ENCODE measurements around the gene NLRC3.
A peak's percentile ranks its signal among the peaks of the same experiment; 100 is the strongest.
"Not testable (repeated sequence)": the region's sequence is repeated elsewhere in the genome, so short reads cannot be mapped to it uniquely, and the experiment has no call there.

NLRC3 gene

GRCh38 chr16:3577302-3577752, at the start of gene NLRC3:
NLRC3 (minus strand) TSS chr16:3577403; CDS start chr16:3565036, 12,367 bp downstream.
- H3K4me3 ChIP-seq (ENCODE audit: low read length), result peak within 1 kb of the TSS; percentile 72; the same call in 1 of the 2 replicates
- no peak for TF ChIP-seq ZNF274 (IDR thresholded peaks at IDR 0.05; ENCODE audit: low read depth, low read length)

DNA sequence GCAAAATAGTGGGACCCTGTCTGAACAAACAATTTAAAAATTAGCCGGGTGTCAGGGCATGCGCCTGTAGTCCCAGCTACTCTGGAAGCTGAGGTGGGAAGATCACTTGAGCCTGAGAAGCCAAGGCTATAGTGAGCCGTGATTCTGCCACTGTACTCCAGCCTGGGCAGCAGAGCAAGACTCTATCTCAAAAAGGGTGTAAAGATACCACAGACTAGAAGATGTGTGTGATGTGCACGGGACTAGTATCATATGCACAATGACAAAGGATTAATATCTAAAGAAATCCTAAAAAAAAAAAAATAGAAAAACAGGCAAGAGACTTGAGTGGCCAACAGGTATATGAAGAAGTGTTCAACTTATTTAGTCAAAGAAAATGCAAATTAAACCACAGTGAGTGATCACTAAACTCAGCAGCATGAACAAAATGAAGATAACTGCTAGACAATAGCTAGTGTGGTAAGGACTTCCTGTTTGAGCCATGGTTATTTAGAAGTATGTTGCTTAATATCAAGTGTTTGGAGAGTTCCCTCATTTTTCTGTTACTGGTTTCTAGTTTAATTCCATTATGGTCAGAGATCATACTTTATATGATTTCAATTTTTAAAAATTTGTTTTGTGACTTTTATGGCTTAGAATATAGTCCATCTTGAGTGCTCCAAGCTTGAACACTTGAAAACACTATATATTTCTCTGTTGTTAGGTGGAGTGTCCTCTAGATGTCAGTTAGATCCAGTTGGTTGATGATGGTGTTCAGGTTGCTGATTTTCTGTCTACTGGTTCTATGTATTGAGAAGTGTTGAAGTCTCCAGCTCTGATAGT, 48.9 kb upstream of the NLRC3 start:
- no peak overlapping the region for H3K4me3 ChIP-seq (ENCODE audit: low read length)

GRCh38 chr16:3625331-3625730, 48.1 kb upstream of the NLRC3 start:
- H3K4me3 ChIP-seq (ENCODE audit: low read length), result no peak overlapping the region
- no peak for TF ChIP-seq ZNF274 (IDR thresholded peaks at IDR 0.05; ENCODE audit: low read depth, low read length)

More for the DNA sequence above, 48.9 kb upstream of the NLRC3 start:
- TF ChIP-seq ZNF274 (IDR thresholded peaks at IDR 0.05; ENCODE audit: low read depth, low read length), result no peak

DNA sequence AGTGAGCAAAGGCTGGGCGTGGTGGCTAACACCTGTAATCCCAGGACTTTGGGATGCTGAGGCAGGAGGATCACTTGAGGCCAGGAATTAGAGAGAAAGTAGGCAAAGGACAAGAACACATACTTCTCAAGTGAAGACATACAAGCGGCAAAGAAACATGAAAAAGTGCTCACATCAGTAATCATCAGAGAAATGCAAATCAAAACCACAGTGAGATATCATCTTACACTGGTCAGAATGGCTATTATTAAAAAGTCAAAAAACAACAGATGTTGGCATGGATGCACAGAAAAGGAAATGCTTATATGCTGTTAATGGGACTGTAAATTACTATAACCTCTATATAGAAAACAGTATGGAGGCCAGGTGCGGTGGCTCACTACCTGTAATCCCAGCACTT, 46.4 kb upstream of the NLRC3 start:
- H3K4me3 ChIP-seq (ENCODE audit: low read length), result no peak overlapping the region
- TF ChIP-seq ZNF274 (IDR thresholded peaks at IDR 0.05; ENCODE audit: low read depth, low read length), result no peak

DNA sequence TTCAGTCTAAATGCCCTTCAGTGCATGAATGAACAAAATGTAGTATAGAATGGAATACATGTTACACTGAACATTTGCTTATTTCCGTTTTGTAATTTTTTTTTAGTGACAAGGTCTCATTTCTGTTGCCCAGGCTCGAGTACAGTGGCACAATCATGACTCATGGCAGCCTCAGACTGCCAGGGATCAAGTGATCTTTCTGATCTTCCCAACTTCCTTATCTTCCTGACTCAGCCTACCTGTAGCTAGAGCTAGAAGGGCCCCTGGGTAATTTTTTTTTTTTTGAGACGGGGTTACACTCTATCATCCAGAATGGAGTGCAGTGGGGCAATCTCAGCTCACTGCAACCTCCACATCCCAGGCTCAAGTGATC, 41.6 kb upstream of the NLRC3 start:
- TF ChIP-seq ZNF274 (IDR thresholded peaks at IDR 0.05; ENCODE audit: low read depth, low read length), result no peak
- H3K4me3 ChIP-seq (ENCODE audit: low read length), result no peak overlapping the region

GRCh38 chr16:3612510-3613466, 35.6 kb upstream of the NLRC3 start:
- H3K4me3 ChIP-seq (ENCODE audit: low read length), result peak overlapping the region; percentile 89
- no peak for TF ChIP-seq ZNF274 (IDR thresholded peaks at IDR 0.05; ENCODE audit: low read depth, low read length)

- peak within 1 kb of the TSS; percentile 90 for H3K4me3 ChIP-seq (ENCODE audit: low read length)
- TF ChIP-seq ZNF274 (IDR thresholded peaks at IDR 0.05; ENCODE audit: low read depth, low read length), result no peak
Observed at GRCh38 chr16:3611146-3611975, 34.2 kb upstream of the NLRC3 start, which contains the start of gene SLX4. SLX4 (minus strand) TSS chr16:3611606; CDS start chr16:3608964, 2,642 bp downstream.

DNA sequence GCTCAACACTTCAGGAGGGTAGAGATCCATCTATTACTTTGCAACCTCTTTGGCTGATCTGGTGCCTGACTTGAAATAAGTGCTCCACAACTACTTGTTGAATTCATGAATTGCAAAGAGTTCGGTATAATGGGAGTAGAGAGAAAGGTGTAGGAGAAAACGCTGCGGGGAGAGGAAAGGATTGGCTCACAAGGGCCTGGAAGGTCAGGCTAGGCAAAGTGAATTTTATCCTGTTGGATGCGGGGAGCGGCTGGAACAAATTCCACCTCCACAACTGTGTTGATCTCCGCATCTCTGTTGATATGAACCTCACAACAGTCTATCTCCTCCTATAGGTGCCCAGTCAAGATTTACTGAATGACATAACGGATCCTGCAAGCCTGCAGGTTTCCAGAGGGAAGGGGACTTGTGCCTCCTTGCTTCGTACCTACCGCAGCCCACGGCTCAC, 33.5 kb upstream of the NLRC3 start:
- peak overlapping the region; percentile 90 for H3K4me3 ChIP-seq (ENCODE audit: low read length)
- no peak for TF ChIP-seq ZNF274 (IDR thresholded peaks at IDR 0.05; ENCODE audit: low read depth, low read length)

DNA sequence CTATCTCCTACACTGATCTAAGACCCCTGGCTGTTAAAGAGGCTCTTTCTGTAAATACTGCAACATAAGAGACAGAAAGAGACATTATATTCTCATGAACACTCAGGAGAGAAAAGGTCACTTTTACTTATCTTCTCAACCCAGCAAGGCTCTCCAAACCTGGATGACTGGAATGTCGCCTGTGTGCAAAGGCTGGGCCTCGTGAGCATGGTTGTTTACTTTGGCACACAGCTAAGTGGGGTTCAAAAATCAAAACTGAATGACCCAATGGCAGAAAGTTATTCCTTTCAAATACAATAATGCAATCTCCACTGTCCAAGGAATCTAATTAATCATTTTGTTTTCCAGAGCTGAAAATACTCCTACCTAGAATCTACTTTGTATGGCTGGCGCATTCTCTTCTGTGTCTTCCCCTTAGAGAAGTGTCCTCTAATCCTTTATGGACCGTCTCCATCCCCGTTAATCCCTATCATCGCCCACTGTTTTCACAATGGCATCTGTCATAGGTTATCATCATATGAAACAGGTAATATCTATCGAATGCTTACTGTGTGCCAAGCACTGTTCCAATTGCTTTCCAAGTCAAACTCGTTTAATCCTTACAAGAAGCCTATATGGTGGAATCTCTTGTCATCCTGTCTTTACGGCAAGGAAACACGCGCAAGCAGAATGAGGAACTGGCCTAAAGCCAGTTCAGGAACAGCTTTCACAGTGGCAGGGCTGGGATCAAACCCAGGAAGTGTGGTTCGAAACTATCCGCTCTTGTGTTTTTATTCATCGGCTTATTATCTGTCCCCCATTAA, 32.9 kb upstream of the NLRC3 start:
- no peak for TF ChIP-seq ZNF274 (IDR thresholded peaks at IDR 0.05; ENCODE audit: low read depth, low read length)
- peak overlapping the region; percentile 90 for H3K4me3 ChIP-seq (ENCODE audit: low read length)

GRCh38 chr16:3608976-3609375, 31.8 kb upstream of the NLRC3 start:
- H3K4me3 ChIP-seq (ENCODE audit: low read length), result not testable (repeated sequence)

- no peak for TF ChIP-seq ZNF274 (IDR thresholded peaks at IDR 0.05; ENCODE audit: low read depth, low read length)
- H3K4me3 ChIP-seq (ENCODE audit: low read length), result no peak overlapping the region
Observed at GRCh38 chr16:3608069-3608468, 30.9 kb upstream of the NLRC3 start.

DNA sequence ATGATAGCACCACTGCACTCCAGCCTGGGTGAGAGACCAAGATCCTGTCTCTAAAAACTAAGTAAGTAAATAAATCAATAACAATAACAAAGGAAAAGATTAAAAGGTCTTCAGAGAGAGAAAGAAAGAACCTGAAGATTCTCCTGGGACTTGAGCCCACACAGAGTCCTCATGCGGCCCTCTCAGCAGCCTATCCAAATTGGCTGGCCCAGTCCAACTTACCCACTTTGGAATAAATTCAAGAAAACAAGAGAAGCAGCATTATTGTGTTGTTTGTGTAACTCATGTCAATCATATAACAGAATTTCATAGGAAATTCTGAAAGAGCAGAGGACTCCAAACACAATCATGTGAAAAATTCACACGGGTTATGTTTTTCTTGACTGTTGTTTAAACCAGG, 30.4 kb upstream of the NLRC3 start:
- no peak for TF ChIP-seq ZNF274 (IDR thresholded peaks at IDR 0.05; ENCODE audit: low read depth, low read length)
- no peak overlapping the region for H3K4me3 ChIP-seq (ENCODE audit: low read length)

GRCh38 chr16:3607161-3607560, 30.0 kb upstream of the NLRC3 start:
- no peak overlapping the region for H3K4me3 ChIP-seq (ENCODE audit: low read length)
- no peak for TF ChIP-seq ZNF274 (IDR thresholded peaks at IDR 0.05; ENCODE audit: low read depth, low read length)

Measured in GM08714 (cell line).